ENCODE data around the gene MMP25.

Gene MMP25

DNA sequence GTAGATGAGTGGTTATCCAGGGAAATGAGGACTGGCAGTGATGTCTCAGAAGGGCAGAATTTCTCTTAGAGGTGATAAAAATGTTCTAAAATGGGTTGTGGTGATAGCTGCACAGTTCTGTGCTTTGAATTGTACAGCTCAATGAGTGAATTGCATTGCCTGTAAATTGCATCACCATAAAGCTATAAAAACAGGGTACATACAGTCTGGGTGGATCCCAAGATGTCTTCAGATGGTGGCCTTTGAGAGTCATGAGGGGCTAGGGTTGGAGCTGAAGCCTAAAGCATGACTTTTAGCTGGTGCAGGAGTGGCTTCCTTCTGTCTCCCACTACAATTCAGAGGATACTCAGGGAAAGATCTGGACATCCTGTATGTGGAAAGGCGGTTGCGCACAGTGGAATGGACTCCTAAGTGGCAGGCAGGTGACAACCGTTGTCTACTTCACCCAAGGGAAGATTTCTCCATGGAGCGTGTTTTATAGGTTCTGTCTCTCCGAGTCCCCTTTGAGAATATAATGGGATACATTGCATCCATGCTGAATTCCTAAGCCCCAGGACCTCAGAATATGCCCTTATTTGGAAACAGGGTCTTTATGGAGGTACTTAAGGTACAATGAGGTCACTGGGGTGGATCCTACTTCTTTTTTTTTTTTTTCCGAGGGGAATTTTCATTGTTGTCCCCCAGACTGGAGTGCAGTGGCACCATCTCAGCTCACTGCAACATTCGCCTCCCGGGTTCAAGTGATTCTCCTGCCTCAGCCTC is 17.4 kb downstream of the MMP25 start:
- peaks cover 5% of the 10 kb centered on the region; the same call in 1 of the 2 replicates for H3K27me3 ChIP-seq (ENCODE audit: low read depth, low read length)
- no peak overlapping the region for H3K9ac ChIP-seq (ENCODE audit: low read length)
- H3K9me3 ChIP-seq (ENCODE audit: insufficient read depth, low read length) = no peaks in the 10 kb centered on the region
- H3K4me2 ChIP-seq (ENCODE audit: low read length) = no peak overlapping the region
- no peak for TF ChIP-seq EZH2phosphoT487 (IDR thresholded peaks at IDR 0.05; ENCODE audit: low read depth)
- no peak for TF ChIP-seq CTCF (IDR thresholded peaks at IDR 0.05; ENCODE audit: low read depth, low read length)
- H3K4me3 ChIP-seq (ENCODE audit: low read length) = no peak overlapping the region
- no peak overlapping the region for H2AFZ ChIP-seq (ENCODE audit: low read depth, low read length)
- H3K27ac ChIP-seq (ENCODE audit: low read length) = no peak overlapping the region
- no peaks in the 10 kb centered on the region for H4K20me1 ChIP-seq (ENCODE audit: insufficient read depth, low read length)
- H3K36me3 ChIP-seq (replicated peaks; ENCODE audit: low read depth, low read length) = no peaks in the 10 kb centered on the region
- H3K79me2 ChIP-seq (ENCODE audit: low read length) = no peaks in the 10 kb centered on the region
- H3K4me1 ChIP-seq (ENCODE audit: low read length) = peaks cover 21% of the 10 kb centered on the region

DNA sequence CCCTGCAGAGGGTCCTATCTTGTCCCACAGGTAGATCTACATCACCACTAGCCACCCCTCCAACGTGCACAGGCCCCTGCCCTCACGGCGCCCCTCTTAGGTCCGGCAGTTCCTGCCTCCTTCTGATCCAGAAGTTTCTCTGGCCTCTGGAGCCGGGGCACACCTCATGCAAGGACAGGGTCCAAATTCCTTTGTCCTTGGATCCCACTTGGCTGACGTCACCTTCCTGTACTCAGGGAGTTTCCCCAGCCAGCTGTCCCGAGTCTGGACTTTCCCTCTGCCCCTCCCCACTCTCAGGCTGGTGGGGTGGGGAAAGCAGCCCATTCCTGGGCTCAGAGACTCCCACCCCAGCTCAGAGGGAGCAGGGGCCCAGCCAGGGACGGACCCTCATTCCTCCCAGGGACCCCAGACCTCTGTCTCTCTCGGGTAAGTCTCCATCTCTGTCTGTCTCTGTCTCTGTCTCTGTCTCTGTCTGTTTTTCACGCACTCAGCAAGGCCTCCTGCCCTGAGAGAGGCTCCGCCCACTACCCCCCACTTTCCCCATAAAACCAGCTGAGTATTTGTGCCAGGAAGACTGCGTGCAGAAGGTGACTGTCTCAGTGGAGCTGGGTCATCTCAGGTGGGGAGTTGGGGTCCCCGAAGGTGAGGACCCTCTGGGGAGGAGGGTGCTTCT is 18.8 kb downstream of the MMP25 start, which contains the start of gene IL32:
TSS of gene IL32 (plus strand) at position 572 of the 673 bp plus-strand sequence. CDS start 172 bp downstream, outside the sequence.
- TF ChIP-seq CTCF (IDR thresholded peaks at IDR 0.05; ENCODE audit: low read depth, low read length) (no peak), EZH2phosphoT487 (IDR thresholded peaks at IDR 0.05; ENCODE audit: low read depth) (no peak)
- Histone ChIP-seq H3K9me3 (ENCODE audit: insufficient read depth, low read length) (no peaks in the 10 kb centered on the region), H3K4me1 (ENCODE audit: low read length) (peaks cover 15% of the 10 kb centered on the region), H3K27me3 (ENCODE audit: low read depth, low read length) (peaks cover 4% of the 10 kb centered on the region; the same call in 1 of the 2 replicates), H3K4me3 (ENCODE audit: low read length) (peak within 1 kb of the TSS; percentile 47), H2AFZ (ENCODE audit: low read depth, low read length) (peak within 1 kb of the TSS; percentile 68), H3K4me2 (ENCODE audit: low read length) (peak within 1 kb of the TSS; percentile 48), H3K9ac (ENCODE audit: low read length) (peak within 1 kb of the TSS; percentile 38; the same call in 1 of the 2 replicates), H4K20me1 (ENCODE audit: insufficient read depth, low read length) (no peaks in the 10 kb centered on the region), H3K36me3 (replicated peaks; ENCODE audit: low read depth, low read length) (no peaks in the 10 kb centered on the region), H3K27ac (ENCODE audit: low read length) (no peak within 1 kb of the TSS), H3K79me2 (ENCODE audit: low read length) (no peaks in the 10 kb centered on the region)

DNA sequence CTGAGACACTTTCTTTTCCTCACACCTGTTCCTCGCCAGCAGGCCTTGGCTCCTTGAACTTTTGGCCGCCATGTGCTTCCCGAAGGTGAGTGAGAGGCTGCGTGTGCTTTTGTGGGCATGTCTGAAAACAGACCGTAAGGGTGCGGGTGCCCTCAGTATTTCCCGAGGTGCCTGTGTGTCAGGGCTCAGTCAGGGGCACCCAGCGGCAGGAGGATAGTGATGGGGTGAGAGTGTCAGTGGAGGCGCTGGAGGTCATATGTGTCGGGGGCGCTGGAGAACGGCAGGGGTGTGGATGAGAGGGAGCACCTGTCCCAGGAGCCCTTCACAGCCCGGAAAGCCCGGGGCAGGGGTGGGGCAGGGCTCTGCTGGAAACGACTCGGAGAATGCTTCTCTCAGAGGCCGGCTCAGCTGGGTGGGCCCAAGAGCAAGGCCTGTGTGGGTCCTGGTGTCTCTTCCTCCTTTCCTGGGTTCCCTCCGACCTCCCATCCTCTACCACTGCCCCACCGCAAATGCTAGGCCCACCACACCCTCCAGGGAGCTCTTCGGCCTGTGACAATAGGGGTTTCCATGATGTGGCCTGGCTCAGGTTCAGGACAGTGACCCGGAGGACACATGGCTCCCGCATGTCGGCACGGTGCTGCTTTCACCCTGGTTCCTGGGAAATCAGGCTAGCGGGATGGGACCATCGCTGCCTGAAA is 19.5 kb downstream of the MMP25 start:
- TF ChIP-seq CTCF (IDR thresholded peaks at IDR 0.05; ENCODE audit: low read depth, low read length) (no peak), EZH2phosphoT487 (IDR thresholded peaks at IDR 0.05; ENCODE audit: low read depth) (no peak)
- H3K4me3 ChIP-seq (ENCODE audit: low read length) = peak overlapping the region; percentile 47
- H3K36me3 ChIP-seq (replicated peaks; ENCODE audit: low read depth, low read length) = no peaks in the 10 kb centered on the region
- H4K20me1 ChIP-seq (ENCODE audit: insufficient read depth, low read length) = no peaks in the 10 kb centered on the region
- peak overlapping the region; percentile 68 for H2AFZ ChIP-seq (ENCODE audit: low read depth, low read length)
- H3K9me3 ChIP-seq (ENCODE audit: insufficient read depth, low read length) = no peaks in the 10 kb centered on the region
- H3K4me1 ChIP-seq (ENCODE audit: low read length) = peaks cover 15% of the 10 kb centered on the region
- H3K27ac ChIP-seq (ENCODE audit: low read length) = no peak overlapping the region
- H3K79me2 ChIP-seq (ENCODE audit: low read length) = no peaks in the 10 kb centered on the region
- H3K27me3 ChIP-seq (ENCODE audit: low read depth, low read length) = no peaks in the 10 kb centered on the region
- peak overlapping the region; percentile 48 for H3K4me2 ChIP-seq (ENCODE audit: low read length)
- H3K9ac ChIP-seq (ENCODE audit: low read length) = peak overlapping the region; percentile 38; the same call in 1 of the 2 replicates

GRCh38 chr16:3066440-3066748 is 20.0 kb downstream of the MMP25 start:
- no peaks in the 10 kb centered on the region for H4K20me1 ChIP-seq (ENCODE audit: insufficient read depth, low read length)
- no peak overlapping the region for H3K9ac ChIP-seq (ENCODE audit: low read length)
- H3K4me2 ChIP-seq (ENCODE audit: low read length) = 0 out of 2 replicates have a peak overlapping the region, but pooled peaks have one; percentile 48
- no peak for TF ChIP-seq EZH2phosphoT487 (IDR thresholded peaks at IDR 0.05; ENCODE audit: low read depth)
- TF ChIP-seq CTCF (IDR thresholded peaks at IDR 0.05; ENCODE audit: low read depth, low read length) = no peak
- no peaks in the 10 kb centered on the region for H3K9me3 ChIP-seq (ENCODE audit: insufficient read depth, low read length)
- H3K4me3 ChIP-seq (ENCODE audit: low read length) = no peak overlapping the region
- peaks cover 15% of the 10 kb centered on the region for H3K4me1 ChIP-seq (ENCODE audit: low read length)
- no peak overlapping the region for H2AFZ ChIP-seq (ENCODE audit: low read depth, low read length)
- no peaks in the 10 kb centered on the region for H3K36me3 ChIP-seq (replicated peaks; ENCODE audit: low read depth, low read length)
- no peaks in the 10 kb centered on the region for H3K27me3 ChIP-seq (ENCODE audit: low read depth, low read length)
- H3K27ac ChIP-seq (ENCODE audit: low read length) = no peak overlapping the region
- no peaks in the 10 kb centered on the region for H3K79me2 ChIP-seq (ENCODE audit: low read length)

All from OCI-LY3 (cell line).